Uterus (tissue), 4 donors: ENCODE measurements around the gene RNU6-1. TPM values are rescaled to one million over a fixed set of nuclear protein-coding genes. Genes with fewer than 3 reads are reported as not detected.

Experiments used
- DNase-seq, 2 donors: peaks; one replicate each; pipeline ENCODE4 v3.0.0-alpha.2; 2019 to 2020
- H3K27ac ChIP-seq, 2 donors: fragments of 200-600 bp; sonication (generic); 1 replicate in 1 of 2; 2 replicates in 1 of 2; pipeline ENCODE4 v1.5.1; 2016 to 2018
- H3K27me3 ChIP-seq, 2 donors: fragments of 200-600 bp; sonication (generic); one replicate each; pipeline ENCODE4 v1.5.1; 2018 to 2019; ENCODE audit warnings: control low read depth in 1 of 2
- H3K36me3 ChIP-seq, 2 donors: fragments of 200-600 bp; sonication (generic); one replicate each; pipeline ENCODE4 v1.5.1; 2019; ENCODE audit warnings: control low read depth in 1 of 2
- H3K4me1 ChIP-seq, 2 donors: fragments of 200-600 bp; sonication (generic); one replicate each; pipeline ENCODE4 v1.5.1; 2018 to 2019; ENCODE audit warnings: control low read depth in 1 of 2
- H3K4me3 ChIP-seq, 2 donors: fragments of 200-600 bp; sonication (generic); 1 replicate in 1 of 2; 2 replicates in 1 of 2; pipeline ENCODE4 v1.5.1; 2018 to 2019; ENCODE audit warnings: mild to moderate bottlenecking in 1 of 2
- H3K9me3 ChIP-seq, 2 donors: fragments of 200-600 bp; sonication (generic); one replicate each; pipeline ENCODE4 v1.5.1; 2019; ENCODE audit warnings: control low read depth in 1 of 2
- POLR2A ChIP-seq, 2 donors: fragments of 450-650 bp; IDR thresholded peaks; one replicate each; pipeline ENCODE4 v1.6.1; 2016; ENCODE audit warnings: antibody characterized with exemption in 2 of 2, mild to moderate bottlenecking in 1 of 2, moderate library complexity in 1 of 2
- intact Hi-C: fragments of 100-400 bp; cut with DNase I; formaldehyde crosslinking; loops from one replicate; pipeline ENCODE4 v1.15.1; 2023; ENCODE audit warnings: low total_unique reads
- total RNA-seq, 4 donors: library from RNA; depleted of rRNA in 3 of 4; stranded (reverse); fragments of >200 nt in 3 of 4; gene quantifications; one replicate each; pipeline versions ENCODE4 v1.1.0 to v1.2.4, GENCODE V29; 2014 to 2023
- TF ChIP-seq, protein P1 (sequence below), 4 experiments: fragments of 200-600 bp in 2 of 4; fragments of 450-650 bp in 2 of 4; sonication (generic) in 2 of 4; IDR thresholded peaks; one replicate each; pipeline ENCODE4 v1.5.1; 2016 to 2019; ENCODE audit warnings: antibody characterized with exemption in 4 of 4, mild to moderate bottlenecking in 2 of 4, moderate library complexity in 1 of 4
- donor health status: DM: yes; HTN: yes; CAD: no.

The RNU6-1 gene
- total RNA-seq, 4 donors from 2014 or later = not detected

DNA sequence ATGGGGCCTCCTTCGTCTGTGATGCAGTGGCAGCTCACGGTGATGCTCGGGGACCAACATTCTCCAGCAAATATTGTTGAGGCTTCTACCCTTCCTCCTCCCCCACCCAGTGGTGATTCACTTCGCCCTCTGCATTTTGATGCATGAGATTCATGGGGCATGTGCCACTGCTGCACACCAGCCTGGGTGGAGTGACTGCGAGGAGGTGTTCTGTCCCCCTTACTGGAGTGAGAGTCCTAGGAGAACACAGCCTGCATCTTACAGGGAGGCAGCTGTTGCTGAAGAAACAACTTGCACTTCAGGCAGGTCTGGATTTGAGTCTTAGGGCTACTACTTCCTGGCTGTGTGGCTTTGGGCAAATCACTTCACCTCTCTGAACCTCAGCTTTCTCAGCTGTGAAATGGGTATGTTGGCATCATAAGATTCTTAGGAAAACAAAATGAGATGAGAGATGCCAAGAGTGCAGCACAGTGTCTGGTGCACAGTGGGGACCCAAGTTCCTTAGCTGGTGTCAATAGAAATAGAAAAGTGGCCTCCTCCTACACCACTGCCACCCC is 24.7 kb downstream of the RNU6-1 start:
- Histone ChIP-seq H3K27ac (no peak overlapping the region), H3K4me1 (no peaks in the 10 kb centered on the region), H3K36me3 (no peaks in the 10 kb centered on the region), H3K27me3 (peaks cover under 1 to 18% of the 10 kb centered on the region in 2 donors), H3K9me3 (peaks cover 0 to 10% of the 10 kb centered on the region in 2 donors), H3K4me3 (no peak overlapping the region)
- intact Hi-C loops = no loop called here
- no peak for DNase-seq
- TF ChIP-seq, protein P1, sequence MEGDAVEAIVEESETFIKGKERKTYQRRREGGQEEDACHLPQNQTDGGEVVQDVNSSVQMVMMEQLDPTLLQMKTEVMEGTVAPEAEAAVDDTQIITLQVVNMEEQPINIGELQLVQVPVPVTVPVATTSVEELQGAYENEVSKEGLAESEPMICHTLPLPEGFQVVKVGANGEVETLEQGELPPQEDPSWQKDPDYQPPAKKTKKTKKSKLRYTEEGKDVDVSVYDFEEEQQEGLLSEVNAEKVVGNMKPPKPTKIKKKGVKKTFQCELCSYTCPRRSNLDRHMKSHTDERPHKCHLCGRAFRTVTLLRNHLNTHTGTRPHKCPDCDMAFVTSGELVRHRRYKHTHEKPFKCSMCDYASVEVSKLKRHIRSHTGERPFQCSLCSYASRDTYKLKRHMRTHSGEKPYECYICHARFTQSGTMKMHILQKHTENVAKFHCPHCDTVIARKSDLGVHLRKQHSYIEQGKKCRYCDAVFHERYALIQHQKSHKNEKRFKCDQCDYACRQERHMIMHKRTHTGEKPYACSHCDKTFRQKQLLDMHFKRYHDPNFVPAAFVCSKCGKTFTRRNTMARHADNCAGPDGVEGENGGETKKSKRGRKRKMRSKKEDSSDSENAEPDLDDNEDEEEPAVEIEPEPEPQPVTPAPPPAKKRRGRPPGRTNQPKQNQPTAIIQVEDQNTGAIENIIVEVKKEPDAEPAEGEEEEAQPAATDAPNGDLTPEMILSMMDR (IDR thresholded peaks at IDR 0.05) = no peak
- no peak for TF ChIP-seq POLR2A (IDR thresholded peaks at IDR 0.05)

- Histone ChIP-seq H3K27ac (no peak overlapping the region), H3K9me3 (peaks cover 0 to 10% of the 10 kb centered on the region in 2 donors), H3K4me3 (no peak overlapping the region), H3K27me3 (peaks cover 0 to 7% of the 10 kb centered on the region in 2 donors), H3K4me1 (no peaks in the 10 kb centered on the region), H3K36me3 (no peaks in the 10 kb centered on the region)
- DNase-seq = no peak
- TF ChIP-seq, protein P1 (IDR thresholded peaks at IDR 0.05) = no peak
- TF ChIP-seq POLR2A (IDR thresholded peaks at IDR 0.05) = no peak
- intact Hi-C loops = no loop called here
Observed at GRCh38 chr15:67813104-67813634, 26.7 kb downstream of the RNU6-1 start.

GRCh38 chr15:67812241-67812644 is 27.6 kb downstream of the RNU6-1 start:
- DNase-seq = no peak
- Histone ChIP-seq H3K36me3 (no peaks in the 10 kb centered on the region), H3K27me3 (no peaks in the 10 kb centered on the region), H3K4me1 (no peaks in the 10 kb centered on the region), H3K27ac (no peak overlapping the region), H3K4me3 (no peak overlapping the region), H3K9me3 (peaks cover 0 to 10% of the 10 kb centered on the region in 2 donors)
- intact Hi-C loops = no loop called here
- TF ChIP-seq, protein P1 (IDR thresholded peaks at IDR 0.05) = no peak
- no peak for TF ChIP-seq POLR2A (IDR thresholded peaks at IDR 0.05)

- Histone ChIP-seq H3K4me1 (no peaks in the 10 kb centered on the region), H3K27ac (no peak overlapping the region), H3K36me3 (no peaks in the 10 kb centered on the region), H3K4me3 (no peak overlapping the region), H3K9me3 (no peaks in the 10 kb centered on the region), H3K27me3 (no peaks in the 10 kb centered on the region)
- TF ChIP-seq, protein P1 (IDR thresholded peaks at IDR 0.05) = no peak
- no peak for TF ChIP-seq POLR2A (IDR thresholded peaks at IDR 0.05)
- no peak for DNase-seq
- intact Hi-C loops = no loop called here
Observed at GRCh38 chr15:67809866-67810265, 30.0 kb downstream of the RNU6-1 start.

GRCh38 chr15:67809441-67809840 is 30.4 kb downstream of the RNU6-1 start:
- H3K4me1 ChIP-seq = no peaks in the 10 kb centered on the region
- H3K27ac ChIP-seq = no peak overlapping the region
- H3K36me3 ChIP-seq = no peaks in the 10 kb centered on the region
- no peaks in the 10 kb centered on the region for H3K27me3 ChIP-seq
- no peak for TF ChIP-seq POLR2A (IDR thresholded peaks at IDR 0.05)
- TF ChIP-seq, protein P1 (IDR thresholded peaks at IDR 0.05) = no peak
- H3K4me3 ChIP-seq = no peak overlapping the region
- DNase-seq = peak in 1 of 2 donors; percentile 7
- no peaks in the 10 kb centered on the region for H3K9me3 ChIP-seq
- intact Hi-C loops = no loop called here
